Tibial nerve (tissue), 4 donors: ENCODE results near the gene EXOC8. TPM values are rescaled to one million over a fixed set of nuclear protein-coding genes. Genes with fewer than 3 reads are reported as not detected.
"Not testable (repeated sequence)": the region's sequence is repeated elsewhere in the genome, so short reads cannot be mapped to it uniquely, and the experiment has no call there.

Experiments
- DNase-seq, 2 donors: peaks; one replicate each; pipeline ENCODE4 v3.0.0-alpha.2; 2019; ENCODE audit warnings: low spot score in 2 of 2
- H3K27ac ChIP-seq, 4 donors: fragments of 200-600 bp; sonication (generic) in 3 of 4; one replicate each; pipeline ENCODE4 v1.5.1; 2017 to 2019; ENCODE audit warnings: mild to moderate bottlenecking in 1 of 4
- H3K27me3 ChIP-seq, 2 donors: fragments of 200-600 bp; sonication (generic) in 1 of 2; one replicate each; pipeline versions ENCODE4 v1.5.1 to v1.6.0; 2017 to 2019
- H3K36me3 ChIP-seq, 3 donors: fragments of 200-600 bp; sonication (generic); one replicate each; pipeline ENCODE4 v1.5.1; 2018 to 2019
- H3K4me1 ChIP-seq, 4 donors: fragments of 200-600 bp; sonication (generic) in 3 of 4; one replicate each; pipeline ENCODE4 v1.5.1; 2017 to 2019
- H3K4me3 ChIP-seq, 4 donors: fragments of 200-600 bp; sonication (generic) in 3 of 4; one replicate each; pipeline ENCODE4 v1.5.1; 2017 to 2019; ENCODE audit warnings: mild to moderate bottlenecking in 1 of 4, moderate library complexity in 1 of 4
- H3K9me3 ChIP-seq, 4 donors: fragments of 200-600 bp; sonication (generic) in 3 of 4; one replicate each; pipeline ENCODE4 v1.5.1; 2017 to 2019
- CTCF ChIP-seq, 5 experiments: fragments of 200-600 bp in 3 of 5; fragments of 450-650 bp in 2 of 5; sonication (generic) in 3 of 5; IDR thresholded peaks; one replicate each; pipeline ENCODE4 v1.5.1; 2016 to 2019; ENCODE audit warnings: antibody characterized with exemption in 5 of 5, mild to moderate bottlenecking in 3 of 5, moderate library complexity in 2 of 5
- EP300 ChIP-seq, 2 donors: sonication (generic); formaldehyde crosslinking; IDR thresholded peaks; one replicate each; pipeline ENCODE4 v1.6.1; 2017; ENCODE audit warnings: antibody characterized with exemption in 2 of 2, mild to moderate bottlenecking in 1 of 2
- POLR2A ChIP-seq, 2 donors: fragments of 450-650 bp; IDR thresholded peaks; one replicate each; pipeline ENCODE4 v1.6.1; 2017; ENCODE audit warnings: antibody characterized with exemption in 2 of 2, mild to moderate bottlenecking in 2 of 2, moderate library complexity in 2 of 2
- WGBS, 2 donors: methylation state at CpG; one replicate each; pipeline ENCODE4 v1.1.5; 2018; 5-methylcytosine and 5-hydroxymethylcytosine counted together
- total RNA-seq, 4 donors: library from RNA; depleted of rRNA; stranded (reverse); fragments of >200 nt; gene quantifications; one replicate each; pipeline ENCODE4 v1.1.0, GENCODE V29; 2016

EXOC8 gene
- total RNA-seq, 4 donors from 2014 or later: 12.6 to 15.7 (median 14.5) TPM

GRCh38 chr1:231354330-231355020 lies 16.8 kb upstream of the EXOC8 start:
- Histone ChIP-seq H3K4me1 (peaks cover 0 to 9% (median 0%) of the 10 kb centered on the region in 4 donors), H3K4me3 (no peak overlapping the region), H3K27ac (no peak overlapping the region), H3K36me3 (peaks cover 0 to 36% (median 0%) of the 10 kb centered on the region in 3 donors), H3K27me3 (no peaks in the 10 kb centered on the region), H3K9me3 (no peaks in the 10 kb centered on the region)
- no peak for TF ChIP-seq CTCF (IDR thresholded peaks at IDR 0.05)
- no peak for TF ChIP-seq EP300 (IDR thresholded peaks at IDR 0.05)
- TF ChIP-seq POLR2A (IDR thresholded peaks at IDR 0.05): no peak
- WGBS, 2 donors: 74 to 79% methylated on average over 5 of the region's 5 CpGs
- no peak for DNase-seq

DNA sequence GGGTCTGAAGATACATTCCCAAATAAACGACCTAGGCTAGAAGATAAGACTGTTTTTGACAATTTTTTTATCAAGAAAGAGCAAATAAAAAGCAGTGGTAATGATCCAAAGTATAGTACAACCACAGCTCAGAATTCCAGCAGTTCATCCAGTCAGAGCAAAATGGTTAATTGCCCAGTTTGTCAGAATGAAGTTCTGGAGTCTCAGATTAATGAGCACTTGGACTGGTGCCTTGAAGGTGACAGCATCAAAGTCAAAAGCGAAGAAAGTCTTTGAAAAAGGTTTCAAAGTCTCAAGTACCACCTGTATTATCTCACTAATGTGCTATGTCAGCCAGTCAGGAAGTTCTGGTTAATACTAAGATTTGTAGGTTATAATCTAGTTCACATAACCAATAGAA lies 15.4 kb upstream of the EXOC8 start:
- WGBS, 2 donors: 73 to 75% methylated on average over 2 of the region's 2 CpGs
- peaks cover 0 to 50% (median 0%) of the 10 kb centered on the region in 3 donors for H3K36me3 ChIP-seq

DNA sequence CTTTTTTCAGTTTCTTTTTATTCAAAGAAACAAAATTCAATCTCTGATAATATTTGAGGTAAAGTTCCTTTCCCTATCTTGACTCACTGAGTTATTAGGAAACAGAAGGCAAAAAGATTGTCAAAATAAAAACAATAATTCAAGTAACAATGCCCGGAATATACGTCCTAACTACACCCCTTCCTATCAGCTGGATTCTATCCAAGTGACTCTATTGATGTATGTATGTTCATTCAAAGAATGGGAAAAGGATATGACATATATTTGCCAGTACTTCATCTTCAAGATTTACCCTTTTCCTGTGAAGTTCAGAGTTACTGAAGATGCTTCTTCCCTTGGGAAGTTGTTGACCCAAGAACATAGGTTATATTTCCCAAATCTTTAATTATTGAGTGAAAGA lies 14.2 kb upstream of the EXOC8 start:
- no peak overlapping the region for H3K27ac ChIP-seq
- no peak for DNase-seq
- no peak for TF ChIP-seq EP300 (IDR thresholded peaks at IDR 0.05)
- no peak for TF ChIP-seq POLR2A (IDR thresholded peaks at IDR 0.05)
- TF ChIP-seq CTCF (IDR thresholded peaks at IDR 0.05): no peak
- no peak overlapping the region for H3K4me3 ChIP-seq
- peaks cover 0 to 62% (median 0%) of the 10 kb centered on the region in 3 donors for H3K36me3 ChIP-seq
- H3K27me3 ChIP-seq: no peaks in the 10 kb centered on the region
- no peaks in the 10 kb centered on the region for H3K9me3 ChIP-seq
- no peaks in the 10 kb centered on the region for H3K4me1 ChIP-seq
- 62% methylated on average over 2 of the region's 2 CpGs for WGBS, 2 donors

More for the DNA sequence above, 15.4 kb upstream of the EXOC8 start:
- no peak for TF ChIP-seq POLR2A (IDR thresholded peaks at IDR 0.05)
- TF ChIP-seq CTCF (IDR thresholded peaks at IDR 0.05): no peak
- no peak overlapping the region for H3K27ac ChIP-seq
- peaks cover 0 to 7% (median 0%) of the 10 kb centered on the region in 4 donors for H3K4me1 ChIP-seq
- no peak overlapping the region for H3K4me3 ChIP-seq
- no peaks in the 10 kb centered on the region for H3K9me3 ChIP-seq
- no peaks in the 10 kb centered on the region for H3K27me3 ChIP-seq
- DNase-seq: no peak

DNA sequence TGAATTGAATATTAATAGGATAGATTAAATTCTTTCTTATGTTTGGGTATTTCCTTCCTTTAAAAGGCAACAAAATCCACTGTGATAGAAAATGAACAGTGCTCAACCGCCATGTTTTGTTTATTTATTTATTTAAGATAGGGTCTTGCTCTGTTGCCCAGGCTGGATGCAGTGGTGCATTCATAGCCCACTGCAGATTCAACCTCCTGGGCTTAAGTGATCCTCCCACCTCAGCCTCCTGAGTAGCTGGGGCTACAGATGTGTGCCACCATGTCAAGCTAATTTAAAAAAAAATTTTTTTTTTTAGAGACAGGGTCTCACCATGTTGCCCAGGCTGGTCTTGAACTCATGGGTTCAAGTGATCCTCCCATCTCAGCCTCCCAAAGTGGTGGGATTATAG lies 11.2 kb upstream of the EXOC8 start:
- not testable (repeated sequence) for H3K4me1 ChIP-seq, H3K27me3 ChIP-seq, H3K4me3 ChIP-seq, DNase-seq, H3K9me3 ChIP-seq, H3K27ac ChIP-seq
- 93 to 98% methylated on average over 1 of the region's 1 CpG for WGBS, 2 donors
- peaks cover 0 to 81% (median 0%) of the 10 kb centered on the region in 3 donors for H3K36me3 ChIP-seq

DNA sequence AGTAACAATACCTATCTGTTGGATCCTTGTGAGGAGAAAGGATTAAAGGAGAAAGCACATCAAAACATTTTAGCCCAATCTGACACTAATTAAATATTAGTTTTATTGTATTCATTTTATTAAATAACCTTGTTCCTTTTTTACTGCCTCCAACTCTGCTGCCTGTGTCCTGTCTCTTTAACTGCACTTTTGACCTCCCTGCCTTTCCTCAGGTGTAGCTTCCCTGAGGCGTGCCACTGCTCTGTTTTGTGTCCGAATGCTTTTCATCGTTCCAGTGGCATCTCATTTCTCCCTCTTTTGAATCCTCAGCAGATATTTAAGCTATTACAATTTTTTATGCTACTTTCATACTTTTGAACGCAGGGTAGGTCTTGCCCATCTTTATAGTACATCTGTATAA lies 10.8 kb upstream of the EXOC8 start:
- 96% methylated on average over 4 of the region's 4 CpGs for WGBS, 2 donors
- no peaks in the 10 kb centered on the region for H3K4me1 ChIP-seq
- H3K4me3 ChIP-seq: no peak overlapping the region
- H3K27ac ChIP-seq: no peak overlapping the region
- H3K9me3 ChIP-seq: no peaks in the 10 kb centered on the region
- TF ChIP-seq CTCF (IDR thresholded peaks at IDR 0.05) (no peak), POLR2A (IDR thresholded peaks at IDR 0.05) (no peak), EP300 (IDR thresholded peaks at IDR 0.05) (no peak)
- DNase-seq: no peak
- no peaks in the 10 kb centered on the region for H3K27me3 ChIP-seq
- H3K36me3 ChIP-seq: peaks cover 0 to 83% (median 0%) of the 10 kb centered on the region in 3 donors
